Trophoblast cell (in vitro differentiated cells and primary cell): Measurements from ENCODE around the gene CNTN4.

Experiments
- DNase-seq, 2 donors: peaks; one replicate each; pipeline ENCODE4 v3.0.0-alpha.2; 2016
- H2AFZ ChIP-seq: 2 replicates; pipeline ENCODE4 v1.6.1; 2013; ENCODE audit warnings: low read length, moderate library complexity, mild to moderate bottlenecking; ENCODE audit not compliant: insufficient read depth, poor library complexity
- H2AK5ac ChIP-seq: 2 replicates; pipeline ENCODE4 v1.6.1; 2013; ENCODE audit warnings: mild to moderate bottlenecking, low read length
- H2BK120ac ChIP-seq: 2 replicates; pipeline ENCODE4 v1.6.1; 2013; ENCODE audit warnings: low read length, mild to moderate bottlenecking, moderate library complexity; ENCODE audit not compliant: insufficient read depth, poor library complexity
- H2BK12ac ChIP-seq: 2 replicates; pipeline ENCODE4 v1.6.1; 2013; ENCODE audit warnings: mild to moderate bottlenecking, low read length, moderate library complexity
- H2BK5ac ChIP-seq: 2 replicates; pipeline ENCODE4 v1.6.1; 2013; ENCODE audit warnings: low read length, low read depth, moderate library complexity, mild to moderate bottlenecking; ENCODE audit not compliant: poor library complexity
- H3K14ac ChIP-seq: 2 replicates; pipeline ENCODE4 v1.6.1; 2013; ENCODE audit warnings: mild to moderate bottlenecking, low read length
- H3K18ac ChIP-seq: 2 replicates; pipeline ENCODE4 v1.6.1; 2013; ENCODE audit warnings: mild to moderate bottlenecking, low read length
- H3K23ac ChIP-seq: 2 replicates; pipeline ENCODE4 v1.6.1; 2013; ENCODE audit warnings: low read length
- H3K27ac ChIP-seq: 2 replicates; pipeline ENCODE4 v1.5.1; 2013; ENCODE audit warnings: low read depth, mild to moderate bottlenecking, inconsistent platforms, low read length, moderate library complexity
- H3K27me3 ChIP-seq: 2 replicates; pipeline ENCODE4 v1.6.1; 2013; ENCODE audit warnings: inconsistent platforms, mild to moderate bottlenecking, low read length, moderate library complexity; ENCODE audit not compliant: insufficient read depth
- H3K36me3 ChIP-seq, 2 experiments: 1 replicate in 1 of 2; 2 replicates in 1 of 2; pipeline ENCODE4 v1.6.1; 2013; ENCODE audit warnings: low read length in 2 of 2, mild to moderate bottlenecking in 2 of 2, moderate library complexity in 1 of 2; ENCODE audit not compliant: insufficient read depth in 2 of 2, control insufficient read depth in 1 of 2
- H3K4ac ChIP-seq: 2 replicates; pipeline ENCODE4 v1.6.1; 2013; ENCODE audit warnings: low read depth, mild to moderate bottlenecking, low read length, moderate library complexity
- H3K4me1 ChIP-seq, 2 experiments: 1 replicate in 1 of 2; 2 replicates in 1 of 2; pipeline ENCODE4 v1.6.1; 2013; ENCODE audit warnings: low read length in 2 of 2, mild to moderate bottlenecking in 2 of 2, moderate library complexity in 1 of 2; ENCODE audit not compliant: insufficient read depth in 2 of 2, control insufficient read depth in 1 of 2
- H3K4me2 ChIP-seq: 2 replicates; pipeline ENCODE4 v1.6.1; 2013; ENCODE audit warnings: inconsistent platforms, mild to moderate bottlenecking, low read length, moderate library complexity
- H3K4me3 ChIP-seq: 2 replicates; pipeline ENCODE4 v1.5.1; 2013; ENCODE audit warnings: mild to moderate bottlenecking, low read depth, low read length, inconsistent platforms
- H3K79me1 ChIP-seq: one replicate; pipeline ENCODE4 v1.6.1; 2013; ENCODE audit warnings: low read length
- H3K79me2 ChIP-seq: 2 replicates; pipeline ENCODE4 v1.6.1; 2013; ENCODE audit warnings: low read length, mild to moderate bottlenecking; ENCODE audit not compliant: control insufficient read depth, insufficient read depth, poor library complexity
- H3K9ac ChIP-seq: 2 replicates; pipeline ENCODE4 v1.6.1; 2013; ENCODE audit warnings: mild to moderate bottlenecking, low read length
- H3K9me3 ChIP-seq: 2 replicates; pipeline ENCODE4 v1.6.1; 2013; ENCODE audit warnings: low read depth, mild to moderate bottlenecking, control low read depth, inconsistent platforms, low read length; ENCODE audit not compliant: insufficient read depth
- H4K12ac ChIP-seq: 2 replicates; pipeline ENCODE4 v1.6.1; 2013; ENCODE audit warnings: low read depth, mild to moderate bottlenecking, low read length, moderate library complexity
- H4K8ac ChIP-seq: 2 replicates; pipeline ENCODE4 v1.6.1; 2013; ENCODE audit warnings: low read depth, mild to moderate bottlenecking, low read length, moderate library complexity
- H4K91ac ChIP-seq: one replicate; pipeline ENCODE4 v1.6.1; 2013; ENCODE audit warnings: low read depth, mild to moderate bottlenecking, low read length, moderate library complexity
- WGBS: extraction: QIAGEN DNeasy Blood & Tissue Kit; methylation state at CpG from one replicate; pipeline ENCODE4 v1.1.7; 2013; ENCODE audit warnings: missing lambda C conversion rate; ENCODE audit not compliant: insufficient read length, insufficient coverage; ENCODE audit errors: extremely low coverage; 5-methylcytosine and 5-hydroxymethylcytosine counted together

CNTN4 gene

DNA sequence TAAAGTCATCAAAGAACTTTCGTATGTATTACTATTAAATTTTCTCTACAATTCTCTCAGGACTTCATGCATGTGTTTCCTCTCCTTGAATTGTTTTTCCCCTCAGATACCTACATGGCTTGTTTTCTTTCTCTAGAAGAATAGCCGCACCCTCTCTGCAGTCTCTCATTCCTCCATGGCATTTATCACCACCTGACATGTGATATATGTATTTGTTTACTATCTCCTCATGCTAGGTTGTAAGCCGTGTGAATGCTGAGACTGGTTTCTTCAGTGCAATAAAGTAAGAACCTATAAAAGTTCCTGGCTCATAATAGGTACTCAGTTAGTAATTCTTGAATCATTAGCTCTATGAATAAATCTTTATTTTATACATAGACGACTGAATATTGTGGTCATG lies 149.2 kb downstream of the CNTN4 start:
- H2BK120ac ChIP-seq: no peak overlapping the region
- H2AK5ac ChIP-seq: no peak overlapping the region
- H4K8ac ChIP-seq: no peak overlapping the region
- H3K9ac ChIP-seq: no peak overlapping the region
- no peaks in the 10 kb centered on the region for H3K79me1 ChIP-seq
- H3K9me3 ChIP-seq: no peaks in the 10 kb centered on the region
- no peak overlapping the region for H3K4me3 ChIP-seq
- no peak overlapping the region for H3K18ac ChIP-seq
- WGBS: no CpG with 5 or more reads among the region's 4 CpGs
- no peak overlapping the region for H4K12ac ChIP-seq
- no peak overlapping the region for H3K23ac ChIP-seq
- no peak overlapping the region for H3K4me2 ChIP-seq
- H3K79me2 ChIP-seq: no peaks in the 10 kb centered on the region
- H3K36me3 ChIP-seq: no peaks in the 10 kb centered on the region
- H3K4me1 ChIP-seq: no peaks in the 10 kb centered on the region
- no peaks in the 10 kb centered on the region for H3K27me3 ChIP-seq
- H3K4ac ChIP-seq: no peak overlapping the region
- no peak overlapping the region for H2BK12ac ChIP-seq
- DNase-seq: no peak
- no peak overlapping the region for H2BK5ac ChIP-seq
- no peak overlapping the region for H2AFZ ChIP-seq
- no peak overlapping the region for H4K91ac ChIP-seq
- H3K27ac ChIP-seq: no peak overlapping the region
- no peak overlapping the region for H3K14ac ChIP-seq

DNA sequence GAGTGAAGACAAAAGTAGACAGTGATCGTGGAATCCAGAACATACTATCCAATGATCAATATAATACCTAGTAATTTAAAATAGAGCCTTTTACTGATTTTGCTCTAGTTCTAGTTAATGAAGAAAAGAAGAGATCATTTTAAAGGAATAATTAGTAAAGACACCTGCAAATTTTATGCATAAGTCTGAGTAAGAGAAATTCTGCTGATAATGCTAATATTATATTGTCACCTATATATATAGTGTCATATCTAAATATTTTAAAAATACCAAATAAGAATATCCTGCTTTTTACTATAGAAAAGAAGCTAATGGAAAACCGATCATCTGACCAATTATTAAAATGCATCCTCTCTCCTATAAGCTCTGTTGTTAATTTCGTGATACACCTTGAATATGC lies 152.1 kb downstream of the CNTN4 start:
- DNase-seq: no peak
- H3K27me3 ChIP-seq: no peaks in the 10 kb centered on the region
- no peak overlapping the region for H3K27ac ChIP-seq
- no peaks in the 10 kb centered on the region for H3K79me1 ChIP-seq
- H3K9ac ChIP-seq: no peak overlapping the region
- no peak overlapping the region for H4K8ac ChIP-seq
- H2BK12ac ChIP-seq: no peak overlapping the region
- H4K91ac ChIP-seq: no peak overlapping the region
- H2AFZ ChIP-seq: no peak overlapping the region
- no peak overlapping the region for H3K23ac ChIP-seq
- no peak overlapping the region for H3K18ac ChIP-seq
- no peaks in the 10 kb centered on the region for H3K4me1 ChIP-seq
- no peak overlapping the region for H2AK5ac ChIP-seq
- no peak overlapping the region for H2BK5ac ChIP-seq
- no peak overlapping the region for H3K4me2 ChIP-seq
- H3K14ac ChIP-seq: no peak overlapping the region
- H3K4ac ChIP-seq: no peak overlapping the region
- H3K36me3 ChIP-seq: no peaks in the 10 kb centered on the region
- H4K12ac ChIP-seq: no peak overlapping the region
- H2BK120ac ChIP-seq: no peak overlapping the region
- no peak overlapping the region for H3K4me3 ChIP-seq
- no peaks in the 10 kb centered on the region for H3K79me2 ChIP-seq
- no peaks in the 10 kb centered on the region for H3K9me3 ChIP-seq
- WGBS: no CpG with 5 or more reads among the region's 3 CpGs

DNA sequence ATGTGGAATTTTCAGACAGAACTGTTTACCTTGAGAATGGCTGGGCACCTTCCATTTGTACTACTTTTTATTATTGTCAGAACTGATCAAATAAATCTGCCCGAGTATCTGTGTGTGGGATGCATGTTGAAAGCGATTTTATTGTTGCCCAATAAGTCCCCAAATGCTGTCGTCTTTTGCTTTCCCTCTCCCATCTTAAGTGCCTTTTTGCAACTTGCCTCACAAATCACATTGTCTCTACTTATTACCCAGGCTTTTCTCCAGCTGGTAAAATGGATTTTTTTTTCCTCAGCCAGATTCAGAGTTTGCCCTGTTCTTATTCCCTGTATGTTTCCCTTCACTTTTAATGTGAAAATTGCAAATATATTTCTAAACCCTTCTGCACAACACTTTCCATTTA lies 163.1 kb downstream of the CNTN4 start:
- H3K4me2 ChIP-seq: no peak overlapping the region
- no peak overlapping the region for H3K9ac ChIP-seq
- no peaks in the 10 kb centered on the region for H3K36me3 ChIP-seq
- H3K4me1 ChIP-seq: no peaks in the 10 kb centered on the region
- no peak overlapping the region for H4K8ac ChIP-seq
- WGBS: no CpG with 5 or more reads among the region's 3 CpGs
- H2AK5ac ChIP-seq: no peak overlapping the region
- no peak overlapping the region for H3K27ac ChIP-seq
- H3K79me1 ChIP-seq: no peaks in the 10 kb centered on the region
- no peak overlapping the region for H2BK12ac ChIP-seq
- H3K27me3 ChIP-seq: no peaks in the 10 kb centered on the region
- H3K14ac ChIP-seq: no peak overlapping the region
- no peak overlapping the region for H4K12ac ChIP-seq
- no peak overlapping the region for H4K91ac ChIP-seq
- H3K4me3 ChIP-seq: no peak overlapping the region
- no peak overlapping the region for H2AFZ ChIP-seq
- no peaks in the 10 kb centered on the region for H3K79me2 ChIP-seq
- H2BK5ac ChIP-seq: no peak overlapping the region
- no peak for DNase-seq
- H3K23ac ChIP-seq: no peak overlapping the region
- no peak overlapping the region for H3K4ac ChIP-seq
- no peaks in the 10 kb centered on the region for H3K9me3 ChIP-seq
- no peak overlapping the region for H3K18ac ChIP-seq
- H2BK120ac ChIP-seq: no peak overlapping the region

DNA sequence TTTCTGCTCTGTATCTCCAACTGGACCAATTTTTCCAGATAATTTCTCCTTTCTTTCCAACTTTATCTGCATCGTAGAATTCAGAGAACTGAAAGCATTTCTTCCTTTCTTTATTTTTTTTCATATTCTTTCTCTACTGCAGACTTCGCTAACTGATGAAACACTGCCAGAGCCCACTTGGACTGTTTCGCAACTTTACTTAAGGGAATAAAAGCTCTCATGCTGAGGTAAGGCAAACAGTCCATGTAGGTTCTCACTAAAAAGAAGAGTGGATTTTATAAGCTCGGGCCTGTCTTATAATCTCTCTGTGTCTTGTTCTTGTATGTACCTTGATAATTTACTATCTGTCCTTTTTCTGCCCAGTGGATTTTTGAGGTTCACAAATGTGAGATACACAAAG lies 163.5 kb downstream of the CNTN4 start:
- H3K79me2 ChIP-seq: no peaks in the 10 kb centered on the region
- no peak overlapping the region for H2BK12ac ChIP-seq
- H3K9me3 ChIP-seq: no peaks in the 10 kb centered on the region
- no peak for DNase-seq
- no peak overlapping the region for H3K14ac ChIP-seq
- no CpG with 5 or more reads among the region's 4 CpGs for WGBS
- H2BK5ac ChIP-seq: no peak overlapping the region
- no peaks in the 10 kb centered on the region for H3K79me1 ChIP-seq
- no peak overlapping the region for H4K91ac ChIP-seq
- no peak overlapping the region for H4K8ac ChIP-seq
- no peak overlapping the region for H3K4me2 ChIP-seq
- H3K4me3 ChIP-seq: no peak overlapping the region
- H3K4me1 ChIP-seq: no peaks in the 10 kb centered on the region
- no peaks in the 10 kb centered on the region for H3K27me3 ChIP-seq
- H2AFZ ChIP-seq: no peak overlapping the region
- no peak overlapping the region for H3K23ac ChIP-seq
- no peak overlapping the region for H3K9ac ChIP-seq
- H3K4ac ChIP-seq: no peak overlapping the region
- no peak overlapping the region for H3K27ac ChIP-seq
- no peak overlapping the region for H4K12ac ChIP-seq
- no peaks in the 10 kb centered on the region for H3K36me3 ChIP-seq
- H2BK120ac ChIP-seq: no peak overlapping the region
- H3K18ac ChIP-seq: no peak overlapping the region
- no peak overlapping the region for H2AK5ac ChIP-seq
